Stimulated activated CD4-positive, alpha-beta T cell treated with anti-CD3 and anti-CD28 coated beads, Interleukin-15, amount 100 ng/mL, for 24 hours (primary cell): ENCODE measurements around the gene FBXO28.

Source experiments
- DNase-seq: peaks from one replicate; pipeline ENCODE4 v3.0.0-alpha.2; 2020

Gene FBXO28

GRCh38 chr1:224096773-224097172 lies 17.1 kb upstream of the FBXO28 start:
- no peak for DNase-seq

- no peak for DNase-seq
Observed at GRCh38 chr1:224098007-224098406, 15.9 kb upstream of the FBXO28 start.

- peak; percentile 11 for DNase-seq
Observed at GRCh38 chr1:224106568-224107281, 7.2 kb upstream of the FBXO28 start.

- DNase-seq, result no peak
Observed at GRCh38 chr1:224107282-224107625, 6.7 kb upstream of the FBXO28 start.

GRCh38 chr1:224108991-224109390 lies 4.9 kb upstream of the FBXO28 start:
- DNase-seq, result no peak

- no peak for DNase-seq
Observed at GRCh38 chr1:224109981-224110380, 3.9 kb upstream of the FBXO28 start.

GRCh38 chr1:224113005-224113404 lies 906 bp upstream of the FBXO28 start:
- no peak for DNase-seq

GRCh38 chr1:224113545-224113917 lies 380 bp upstream of the FBXO28 start:
- no peak for DNase-seq

GRCh38 chr1:224114787-224115175 lies 870 bp downstream of the FBXO28 start:
- DNase-seq, result no peak

- no peak for DNase-seq
Observed at GRCh38 chr1:224116131-224116530, 2.2 kb downstream of the FBXO28 start.

GRCh38 chr1:224118688-224119087 lies 4.8 kb downstream of the FBXO28 start:
- no peak for DNase-seq

- DNase-seq, result no peak
Observed at GRCh38 chr1:224123136-224123535, 9.2 kb downstream of the FBXO28 start.

- no peak for DNase-seq
Observed at GRCh38 chr1:224124220-224124619, 10.3 kb downstream of the FBXO28 start.

- no peak for DNase-seq
Observed at GRCh38 chr1:224127925-224128819, 14.3 kb downstream of the FBXO28 start.

- no peak for DNase-seq
Observed at GRCh38 chr1:224131253-224131652, 17.3 kb downstream of the FBXO28 start.

GRCh38 chr1:224132901-224133300 lies 19.0 kb downstream of the FBXO28 start:
- DNase-seq, result no peak

GRCh38 chr1:224133741-224134299 lies 19.9 kb downstream of the FBXO28 start:
- no peak for DNase-seq

GRCh38 chr1:224137518-224137917 lies 23.6 kb downstream of the FBXO28 start:
- no peak for DNase-seq

- no peak for DNase-seq
Observed at GRCh38 chr1:224138198-224138597, 24.3 kb downstream of the FBXO28 start.

- no peak for DNase-seq
Observed at GRCh38 chr1:224141693-224142092, 27.8 kb downstream of the FBXO28 start.

- DNase-seq, result no peak
Observed at GRCh38 chr1:224149709-224150108, 35.8 kb downstream of the FBXO28 start.

GRCh38 chr1:224151117-224151516 lies 37.2 kb downstream of the FBXO28 start:
- no peak for DNase-seq

GRCh38 chr1:224157316-224157715 lies 43.4 kb downstream of the FBXO28 start:
- no peak for DNase-seq

- DNase-seq, result no peak
Observed at GRCh38 chr1:224159541-224159940, 45.6 kb downstream of the FBXO28 start.
